ENCODE measurements around the gene DHRSX. TPM values are rescaled to one million over a fixed set of nuclear protein-coding genes. Genes with fewer than 3 reads are reported as not detected.

Gene DHRSX
- total and polyA plus RNA-seq, 12 donors, result 6.4 to 68.6 (median 27.7) TPM

DNA sequence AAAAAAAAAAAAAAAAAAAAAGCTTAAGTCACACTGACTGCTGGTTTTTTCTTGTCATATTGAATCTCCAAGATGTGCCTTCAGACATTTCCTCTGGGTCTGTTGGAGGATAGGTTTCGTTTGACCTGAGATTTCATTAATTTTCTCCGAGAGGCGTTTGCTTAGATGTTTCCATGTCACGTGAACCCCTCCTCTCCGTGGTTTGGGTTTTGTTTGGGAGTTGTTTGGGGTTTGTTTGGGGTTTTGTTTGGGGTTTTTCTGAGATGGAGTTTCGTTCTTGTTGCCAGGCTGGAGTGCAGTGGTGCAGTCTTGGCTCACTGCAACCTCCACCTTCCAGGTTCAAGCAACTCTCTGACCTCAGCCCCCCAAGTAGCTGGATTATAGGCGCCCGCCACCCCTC, 40.8 kb upstream of the DHRSX start:
- Histone ChIP-seq H3K9me3 (replicated peaks in 1 of 3) (no peaks in the 10 kb centered on the region), H3K4me1 (replicated peaks in 1 of 2) (no peaks in the 10 kb centered on the region), H3K27me3 (no peaks in the 10 kb centered on the region), H3K36me3 (replicated peaks in 1 of 2) (no peaks in the 10 kb centered on the region), H3K4me3 (no peak overlapping the region), H3K27ac (no peak overlapping the region)
- DNase-seq, result no peak
- intact Hi-C loops (cut with DNase I), result no loop called here
- TF ChIP-seq, protein P1, sequence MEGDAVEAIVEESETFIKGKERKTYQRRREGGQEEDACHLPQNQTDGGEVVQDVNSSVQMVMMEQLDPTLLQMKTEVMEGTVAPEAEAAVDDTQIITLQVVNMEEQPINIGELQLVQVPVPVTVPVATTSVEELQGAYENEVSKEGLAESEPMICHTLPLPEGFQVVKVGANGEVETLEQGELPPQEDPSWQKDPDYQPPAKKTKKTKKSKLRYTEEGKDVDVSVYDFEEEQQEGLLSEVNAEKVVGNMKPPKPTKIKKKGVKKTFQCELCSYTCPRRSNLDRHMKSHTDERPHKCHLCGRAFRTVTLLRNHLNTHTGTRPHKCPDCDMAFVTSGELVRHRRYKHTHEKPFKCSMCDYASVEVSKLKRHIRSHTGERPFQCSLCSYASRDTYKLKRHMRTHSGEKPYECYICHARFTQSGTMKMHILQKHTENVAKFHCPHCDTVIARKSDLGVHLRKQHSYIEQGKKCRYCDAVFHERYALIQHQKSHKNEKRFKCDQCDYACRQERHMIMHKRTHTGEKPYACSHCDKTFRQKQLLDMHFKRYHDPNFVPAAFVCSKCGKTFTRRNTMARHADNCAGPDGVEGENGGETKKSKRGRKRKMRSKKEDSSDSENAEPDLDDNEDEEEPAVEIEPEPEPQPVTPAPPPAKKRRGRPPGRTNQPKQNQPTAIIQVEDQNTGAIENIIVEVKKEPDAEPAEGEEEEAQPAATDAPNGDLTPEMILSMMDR (IDR thresholded peaks at IDR 0.05), result no peak
- WGBS, 4 donors, result 77 to 88% (median 83%) methylated on average over 8 of the region's 8 CpGs

DNA sequence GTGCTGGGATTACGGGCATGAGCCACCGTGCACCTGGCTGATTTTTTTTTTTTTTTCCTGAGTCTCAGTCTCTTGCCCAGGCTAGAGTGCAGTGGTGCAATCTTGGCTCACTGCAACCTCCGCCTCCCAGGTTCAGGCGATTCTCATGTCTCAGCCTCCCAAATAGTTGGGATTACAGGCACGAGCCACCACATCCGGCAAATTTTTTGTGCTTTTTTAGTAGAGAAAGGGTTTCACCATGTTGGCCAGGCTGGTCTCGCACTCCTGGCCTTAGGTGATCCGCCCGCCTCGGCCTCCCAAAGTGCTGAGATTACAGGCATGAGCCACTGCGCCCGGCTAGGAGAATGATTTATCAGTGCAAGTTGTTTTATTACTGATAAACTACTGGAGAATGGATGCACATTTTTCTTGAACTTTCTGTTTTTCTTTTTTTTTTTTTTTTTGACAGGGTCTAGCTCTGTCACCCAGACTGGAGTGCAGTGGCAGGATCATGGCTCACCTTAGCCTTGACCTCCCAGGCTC, 39.7 kb upstream of the DHRSX start:
- TF ChIP-seq POLR2A (IDR thresholded peaks at IDR 0.05), result no peak
- TF ChIP-seq, protein P1 (IDR thresholded peaks at IDR 0.05), result no peak
- peak in 3 of 7 donors; percentile 41 to 49 (median 43) for DNase-seq
- WGBS, 4 donors, result 60 to 87% (median 67%) methylated on average over 7 to 12 of the region's 12 CpGs; no CpG with 5 or more reads in 1 of the 4 donors
- H3K4me1 ChIP-seq (replicated peaks in 1 of 2), result no peaks in the 10 kb centered on the region
- H3K27ac ChIP-seq, result no peak overlapping the region
- intact Hi-C loops (cut with DNase I), result no loop called here
- no peaks in the 10 kb centered on the region for H3K9me3 ChIP-seq (replicated peaks in 1 of 3)
- H3K36me3 ChIP-seq (replicated peaks in 1 of 2), result no peaks in the 10 kb centered on the region
- no peak overlapping the region for H3K4me3 ChIP-seq
- no peaks in the 10 kb centered on the region for H3K27me3 ChIP-seq

DNA sequence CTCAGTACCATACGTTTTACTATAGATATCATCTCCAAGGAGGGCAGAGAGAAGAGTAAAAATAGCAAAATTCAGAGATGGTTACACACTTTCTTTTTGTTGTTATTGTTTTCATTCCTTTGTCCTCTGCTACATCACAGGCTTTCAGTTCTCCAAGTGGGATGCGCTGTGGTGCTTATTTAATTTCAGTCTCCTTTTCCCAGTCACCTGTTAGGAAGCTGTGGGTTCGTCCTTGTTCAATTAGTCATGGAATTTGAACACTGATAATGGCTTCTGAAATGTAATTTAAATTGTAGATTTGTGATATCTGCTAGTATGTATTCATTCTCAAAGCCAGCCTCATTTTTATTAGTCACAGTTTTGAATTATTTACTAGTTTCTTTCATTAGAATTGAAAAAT, 38.8 kb upstream of the DHRSX start:
- H3K4me3 ChIP-seq, result no peak overlapping the region
- H3K4me1 ChIP-seq (replicated peaks in 1 of 2), result no peaks in the 10 kb centered on the region
- intact Hi-C loops (cut with DNase I), result no loop called here
- TF ChIP-seq, protein P1 (IDR thresholded peaks at IDR 0.05), result no peak
- no peak for TF ChIP-seq POLR2A (IDR thresholded peaks at IDR 0.05)
- no peaks in the 10 kb centered on the region for H3K9me3 ChIP-seq (replicated peaks in 1 of 3)
- H3K36me3 ChIP-seq (replicated peaks in 1 of 2), result no peaks in the 10 kb centered on the region
- H3K27me3 ChIP-seq, result no peaks in the 10 kb centered on the region
- 40 to 67% (median 51%) methylated on average over 3 of the region's 3 CpGs for WGBS, 4 donors
- DNase-seq, result no peak
- no peak overlapping the region for H3K27ac ChIP-seq

DNA sequence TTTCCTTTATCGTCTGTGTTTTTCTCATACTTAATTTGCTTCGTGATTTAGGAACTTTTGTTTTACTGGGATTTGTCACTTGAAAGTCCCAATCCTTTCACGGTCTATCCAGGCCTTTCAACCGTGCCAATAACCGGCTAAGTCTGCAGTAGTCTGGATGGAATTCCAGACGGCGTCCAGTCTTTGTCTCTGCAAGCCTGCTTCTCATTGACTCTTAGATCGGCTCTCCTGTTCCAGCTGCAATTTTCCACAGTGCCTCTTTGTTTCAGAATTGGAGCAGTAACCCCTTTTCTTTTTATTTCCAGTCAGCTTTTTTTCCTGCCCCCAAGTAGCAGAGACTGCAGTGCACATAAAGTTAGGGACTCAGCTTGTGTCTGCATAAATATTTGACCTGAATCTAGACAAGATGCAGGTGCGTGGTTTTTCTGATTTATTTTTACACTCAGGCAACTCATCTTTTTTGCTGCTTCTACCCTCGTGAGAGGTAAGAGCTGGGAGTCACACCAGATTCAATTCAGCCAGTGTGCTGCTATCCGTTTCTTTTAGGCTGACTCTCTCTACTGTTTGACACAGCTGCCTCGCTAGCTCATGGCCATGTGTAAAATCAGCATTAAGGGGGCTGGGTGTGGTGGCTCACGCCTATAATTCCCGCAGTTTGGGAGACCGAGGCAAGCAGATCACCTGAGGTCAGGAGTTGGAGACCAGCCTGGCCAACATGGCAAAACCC, 37.4 kb upstream of the DHRSX start:
- Histone ChIP-seq H3K27ac (no peak overlapping the region), H3K4me3 (no peak overlapping the region), H3K4me1 (replicated peaks in 1 of 2) (no peaks in the 10 kb centered on the region), H3K9me3 (replicated peaks in 1 of 3) (no peaks in the 10 kb centered on the region), H3K27me3 (no peaks in the 10 kb centered on the region), H3K36me3 (replicated peaks in 1 of 2) (no peaks in the 10 kb centered on the region)
- WGBS, 4 donors, result 63 to 75% (median 68%) methylated on average over 15 of the region's 15 CpGs
- DNase-seq, result no peak
- TF ChIP-seq POLR2A (IDR thresholded peaks at IDR 0.05), result no peak
- TF ChIP-seq, protein P1 (IDR thresholded peaks at IDR 0.05), result no peak
- intact Hi-C loops (cut with DNase I), result no loop called here

Data from adrenal gland (tissue), 12 donors.